Measurements from ENCODE around the gene WFIKKN2. TPM values are rescaled to one million over a fixed set of nuclear protein-coding genes. Genes with fewer than 3 reads are reported as not detected.
A peak's percentile ranks its signal among the peaks of the same experiment; 100 is the strongest.
"Not testable (repeated sequence)": the region's sequence is repeated elsewhere in the genome, so short reads cannot be mapped to it uniquely, and the experiment has no call there.

WFIKKN2 gene
- total RNA-seq, 1 donor from 2014 or later = 1.9 TPM

DNA sequence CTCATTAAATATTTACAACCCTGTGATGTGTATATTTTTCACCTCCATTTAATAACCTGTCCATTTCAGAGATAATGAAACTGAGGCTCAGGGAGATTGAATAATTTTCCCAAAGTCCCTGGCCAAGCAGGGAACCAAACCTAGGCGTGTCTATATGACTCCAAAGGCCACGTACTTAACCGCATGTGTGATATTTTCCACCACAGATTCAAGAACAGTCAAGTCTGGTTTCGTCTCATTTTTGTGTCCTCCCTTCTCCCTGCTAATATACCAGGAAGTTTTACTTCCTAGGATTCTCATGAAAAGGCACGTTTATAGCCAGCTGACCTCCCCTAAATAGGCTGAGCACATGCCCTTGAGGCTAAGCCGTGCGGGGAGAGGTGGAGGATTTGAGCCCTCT, 15.3 kb downstream of the WFIKKN2 start:
- DNase-seq (ENCODE audit: low spot score) = no peak

DNA sequence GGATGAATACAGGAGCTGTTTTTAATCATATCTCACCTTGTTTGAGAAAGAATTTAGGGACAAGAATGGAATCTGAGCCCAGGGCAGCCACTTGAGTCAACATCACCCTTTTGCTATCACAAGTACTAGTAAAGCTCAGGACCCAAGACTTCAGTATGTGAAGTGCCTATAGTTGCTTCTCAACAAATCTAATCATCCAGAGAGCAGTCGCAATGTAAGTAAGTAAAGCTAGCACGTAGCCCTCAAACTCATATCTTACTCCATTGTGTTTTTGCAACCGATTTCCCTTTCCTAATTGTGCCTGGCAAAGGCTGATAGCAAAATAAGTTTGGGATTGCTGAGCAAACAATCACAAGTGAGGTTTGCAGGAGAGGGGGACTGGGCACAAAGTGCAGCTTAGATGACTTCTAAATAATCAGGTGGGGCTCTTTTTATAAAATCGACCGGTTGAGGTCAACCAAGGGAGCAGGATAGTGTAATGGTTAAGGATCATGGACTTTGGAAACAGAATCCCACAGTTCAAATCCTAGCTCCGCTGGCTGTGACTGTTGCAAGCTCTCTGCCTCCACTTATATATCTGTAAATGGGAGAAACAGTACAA, 17.7 kb downstream of the WFIKKN2 start:
- peak; percentile 47 for DNase-seq (ENCODE audit: low spot score)

GRCh38 chr17:50853781-50854180, 18.4 kb downstream of the WFIKKN2 start:
- DNase-seq (ENCODE audit: low spot score) = no peak

DNA sequence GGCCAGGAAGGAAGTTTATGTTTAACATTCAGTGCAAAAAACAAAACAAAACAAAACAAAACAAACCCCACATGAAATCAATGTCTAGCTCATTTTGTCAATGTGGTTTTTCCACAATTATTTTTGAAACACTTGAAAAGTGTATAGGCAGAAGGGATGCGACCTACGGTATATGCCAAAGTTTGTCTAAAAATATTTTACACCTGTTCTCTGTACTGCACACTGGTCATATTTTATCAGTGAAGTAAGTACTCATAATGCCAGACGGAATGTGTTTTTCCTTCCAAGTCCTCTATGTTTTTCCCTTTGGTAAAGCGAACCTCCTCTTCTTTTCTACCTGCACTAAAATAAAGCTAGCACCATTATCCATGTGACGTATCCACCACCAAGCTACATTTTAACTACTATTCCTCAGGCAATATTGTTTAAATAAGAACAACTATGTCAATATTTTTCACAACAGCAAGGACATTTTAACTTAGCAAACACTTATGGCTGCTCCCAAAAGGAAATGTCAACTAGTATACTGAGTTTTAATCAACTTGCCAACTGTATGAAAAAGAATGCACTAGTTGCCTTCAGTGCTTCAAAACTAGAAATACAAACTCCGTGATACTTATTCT, 20.4 kb downstream of the WFIKKN2 start:
- no peak for DNase-seq (ENCODE audit: low spot score)

GRCh38 chr17:50856431-50856830, 21.0 kb downstream of the WFIKKN2 start:
- no peak for DNase-seq (ENCODE audit: low spot score)

DNA sequence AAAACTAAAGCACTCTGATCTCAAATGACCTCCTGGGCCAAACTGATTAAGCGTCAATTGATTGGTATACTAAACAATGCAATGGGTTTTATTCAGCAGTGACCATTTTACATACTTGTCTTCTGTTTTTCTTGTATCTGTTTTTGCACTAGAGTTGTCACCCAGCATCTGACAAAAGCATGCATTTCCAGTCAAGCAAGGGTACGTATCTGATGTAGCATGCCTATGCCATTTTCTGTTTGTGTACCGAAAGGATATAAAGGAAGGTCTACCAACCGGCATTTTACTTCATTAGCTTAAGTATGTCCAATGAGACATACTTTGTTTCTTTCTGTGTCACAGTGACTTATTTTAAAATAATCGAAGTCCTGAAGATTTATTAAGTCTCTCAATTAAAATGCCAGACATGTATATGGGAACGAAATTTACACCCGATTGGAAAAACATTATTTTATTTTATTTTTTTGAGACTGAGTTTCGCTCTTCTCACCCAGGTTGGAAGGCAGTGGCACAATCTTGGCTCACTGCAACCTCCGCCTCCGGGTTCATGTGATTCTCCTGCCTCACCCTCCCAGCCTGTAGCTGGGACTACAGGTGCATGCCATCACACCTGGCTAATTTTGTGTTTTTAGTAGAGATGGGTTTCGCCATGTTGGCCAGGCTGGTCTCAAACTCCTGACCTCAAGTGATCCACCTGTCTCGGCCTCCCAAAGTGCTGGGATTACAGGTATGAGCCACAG, 23.3 kb downstream of the WFIKKN2 start:
- no peak for DNase-seq (ENCODE audit: low spot score)

DNA sequence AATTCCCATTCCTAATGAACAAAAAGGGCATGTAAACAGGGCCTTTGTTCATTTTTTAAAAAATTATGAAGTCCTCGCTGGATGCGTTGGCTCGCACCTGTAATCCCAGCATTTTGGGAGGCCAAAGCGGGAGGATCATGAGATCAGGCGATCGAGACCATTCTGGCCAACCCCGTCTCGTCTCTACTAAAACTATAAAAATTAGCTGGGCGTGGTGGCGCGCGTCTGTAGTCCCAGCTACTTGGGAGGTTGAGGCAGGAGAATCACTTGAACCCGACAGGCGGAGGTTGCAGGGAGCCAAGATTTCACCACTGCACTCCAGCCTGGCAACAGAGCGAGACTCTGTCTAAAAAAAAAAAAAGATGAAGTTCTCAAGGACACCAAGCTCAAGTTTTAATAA, 24.3 kb downstream of the WFIKKN2 start:
- not testable (repeated sequence) for DNase-seq (ENCODE audit: low spot score)

DNA sequence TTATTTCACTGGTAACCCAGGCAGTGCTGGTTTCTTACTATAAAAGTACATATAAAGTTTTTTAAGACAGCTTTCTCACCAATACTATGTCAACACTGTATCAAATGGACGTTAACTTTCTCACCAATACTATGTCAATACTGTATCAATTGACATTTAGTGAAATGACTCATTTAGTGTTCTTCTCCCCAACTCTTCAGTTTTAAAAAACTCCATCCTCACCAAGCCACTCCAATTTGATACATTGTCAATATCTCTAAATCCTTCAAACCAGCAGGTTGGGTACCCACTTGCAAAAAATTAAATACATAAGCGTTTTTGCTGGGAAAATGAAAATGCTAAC, 25.9 kb downstream of the WFIKKN2 start:
- DNase-seq (ENCODE audit: low spot score) = no peak

DNA sequence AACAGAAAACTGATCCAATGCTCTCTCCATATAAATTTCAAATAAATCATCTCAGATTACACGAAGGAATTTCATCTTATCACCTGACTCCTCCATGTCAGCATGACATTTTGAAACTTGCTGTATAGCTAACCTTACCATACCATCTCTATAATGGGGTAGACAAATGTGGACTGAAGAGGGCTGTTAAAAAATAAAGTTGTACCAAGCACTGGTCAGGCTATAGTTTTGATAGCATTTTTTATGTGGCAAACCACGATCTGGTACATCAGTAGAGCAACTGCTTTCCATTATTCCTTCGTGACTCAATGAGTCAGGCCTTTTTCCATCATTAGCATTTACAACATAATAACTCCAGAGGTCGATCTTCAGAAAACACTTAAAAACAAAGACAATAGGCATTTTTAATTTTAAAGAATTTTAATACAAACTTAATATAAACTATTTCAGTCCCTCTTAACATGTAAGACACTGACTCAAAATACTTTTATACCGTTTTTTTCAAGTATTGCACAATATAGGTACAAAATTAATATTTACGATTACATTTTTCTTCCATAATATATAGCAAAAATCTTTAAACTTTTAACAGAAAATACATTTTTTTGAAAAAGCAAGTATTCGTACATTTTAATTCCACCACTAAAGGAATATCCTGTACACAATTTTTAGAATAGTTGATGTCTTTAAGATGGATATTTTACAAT, 26.6 kb downstream of the WFIKKN2 start:
- DNase-seq (ENCODE audit: low spot score) = no peak

GRCh38 chr17:50863221-50863843, 27.9 kb downstream of the WFIKKN2 start:
- DNase-seq (ENCODE audit: low spot score) = no peak

DNA sequence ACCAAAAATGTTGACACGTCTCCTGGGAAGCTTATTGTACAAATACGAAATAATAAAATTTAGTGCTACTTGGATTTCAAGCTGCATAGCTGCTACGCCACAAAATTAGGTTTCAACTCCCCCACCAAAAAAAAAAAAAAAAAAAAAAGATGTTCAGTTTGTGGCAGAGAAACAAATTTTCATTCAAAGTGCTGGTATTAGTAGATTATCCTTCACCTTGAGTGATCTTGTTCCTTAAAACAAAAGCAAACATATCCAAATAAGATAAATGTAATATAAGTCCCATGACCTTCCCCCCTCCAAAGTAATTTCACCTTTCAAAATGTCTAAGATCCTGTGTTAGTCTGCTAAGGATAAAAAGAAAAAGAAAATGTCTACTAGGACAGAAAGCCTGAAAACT, 28.5 kb downstream of the WFIKKN2 start:
- no peak for DNase-seq (ENCODE audit: low spot score)

GRCh38 chr17:50864747-50865059, 29.3 kb downstream of the WFIKKN2 start:
- no peak for DNase-seq (ENCODE audit: low spot score)

DNA sequence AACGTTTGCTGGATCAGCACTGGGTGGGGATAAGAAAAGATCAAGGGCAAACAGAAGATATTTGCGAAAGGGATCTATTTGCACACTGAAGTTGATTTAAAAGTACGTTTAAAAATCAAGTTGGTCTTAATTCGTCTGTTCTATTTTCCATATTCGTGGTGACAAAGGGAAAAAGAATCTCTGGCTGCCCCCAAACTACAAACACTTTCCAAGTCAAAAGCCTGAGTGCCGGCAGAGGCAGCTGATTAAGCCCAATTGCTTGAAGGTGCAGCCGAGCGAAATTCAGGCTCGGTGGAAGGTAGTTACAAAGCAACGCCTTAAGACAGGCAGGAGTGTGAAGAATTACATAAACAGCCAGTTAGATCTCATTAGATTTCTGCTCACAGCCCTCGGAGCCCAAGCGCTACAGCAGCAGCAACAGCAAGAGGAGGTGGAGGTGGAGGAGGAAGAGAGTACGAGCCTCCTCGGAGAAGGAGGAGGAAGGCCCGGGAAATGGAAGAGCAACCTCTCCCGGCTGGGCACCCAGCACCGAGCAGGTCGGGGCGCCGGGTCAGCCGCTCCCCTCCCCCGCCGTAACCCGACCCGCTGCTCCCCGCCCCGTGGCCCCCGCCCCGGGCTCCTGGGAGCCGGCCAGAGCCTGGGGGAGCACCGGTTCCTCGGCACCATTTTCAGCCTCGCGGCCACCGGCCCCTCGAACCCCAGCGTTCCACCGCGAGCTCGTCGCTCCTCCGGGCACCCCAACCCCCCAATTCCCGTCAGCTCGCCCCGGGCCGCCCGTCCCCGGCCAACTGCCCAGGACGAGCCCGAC, 29.9 kb downstream of the WFIKKN2 start:
- DNase-seq (ENCODE audit: low spot score) = peak; percentile 67

DNA sequence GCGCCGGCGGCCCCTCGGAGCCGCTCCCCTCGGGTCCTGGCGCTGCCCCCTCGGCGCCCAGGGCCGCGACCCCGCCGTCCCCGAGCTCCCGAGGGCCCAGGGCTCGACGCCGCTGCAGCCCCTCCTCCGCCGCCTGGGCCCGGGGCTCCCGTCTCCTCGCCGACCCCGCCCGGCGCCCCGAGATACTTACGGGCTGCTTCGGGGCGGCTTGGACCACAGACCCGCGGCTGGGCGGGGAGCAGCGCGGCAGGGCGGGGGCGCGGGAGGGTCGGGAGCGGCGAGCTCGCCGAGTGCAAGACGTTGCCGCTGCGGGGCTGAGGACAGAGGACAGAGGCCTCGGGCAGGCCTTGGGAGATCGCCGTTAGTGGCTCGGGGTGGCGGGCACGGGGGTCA, 30.5 kb downstream of the WFIKKN2 start:
- no peak for DNase-seq (ENCODE audit: low spot score)

- peak; percentile 99 for DNase-seq (ENCODE audit: low spot score)
Measured at GRCh38 chr17:50866261-50866949, 31.0 kb downstream of the WFIKKN2 start, which contains the start of gene TOB1. TSS of gene TOB1 (minus strand) at chr17:50866354. CDS start at chr17:50864017, 2,337 bp downstream.

- DNase-seq (ENCODE audit: low spot score) = no peak
Measured at GRCh38 chr17:50866950-50867362, 31.6 kb downstream of the WFIKKN2 start.

DNA sequence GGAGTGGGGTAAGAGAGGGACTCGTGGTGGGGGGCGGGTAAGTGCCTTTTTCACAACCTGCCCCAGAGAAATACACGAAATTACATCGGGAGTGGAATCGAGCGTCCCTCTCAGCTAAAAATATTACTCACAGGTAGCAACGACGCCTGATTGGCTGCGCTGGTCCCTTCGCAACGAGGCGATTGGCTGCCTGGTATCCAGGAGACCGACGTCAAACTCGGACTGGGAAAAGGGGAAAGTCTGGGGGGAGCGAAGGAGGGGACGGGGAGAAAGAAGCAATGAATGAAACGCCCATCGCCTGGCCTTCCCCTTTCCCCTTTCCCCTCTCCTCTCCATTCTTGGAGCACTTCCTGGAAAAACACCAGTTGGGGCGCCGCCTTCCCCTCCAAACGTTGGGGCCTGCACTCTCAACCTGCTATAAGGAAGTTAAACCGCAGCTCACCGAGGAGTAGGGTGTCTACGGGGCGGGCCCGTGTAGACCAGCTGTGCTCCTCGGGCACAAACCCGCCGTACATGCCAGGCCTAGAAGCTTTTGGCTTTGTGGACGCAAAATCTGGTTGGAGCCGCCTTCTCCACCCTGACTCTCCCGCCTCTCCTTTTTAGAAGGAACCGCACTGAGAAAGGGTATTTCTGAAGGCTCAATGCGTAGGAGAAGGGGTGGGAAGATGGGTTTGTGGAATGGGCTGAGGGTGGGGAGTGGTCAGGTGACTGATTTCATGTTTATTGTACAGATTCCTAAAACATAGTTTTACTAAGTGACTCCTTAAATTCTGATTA, 32.2 kb downstream of the WFIKKN2 start:
- DNase-seq (ENCODE audit: low spot score) = peak; percentile 99

- DNase-seq (ENCODE audit: low spot score) = no peak
Measured at GRCh38 chr17:50868140-50868438, 32.7 kb downstream of the WFIKKN2 start.

DNA sequence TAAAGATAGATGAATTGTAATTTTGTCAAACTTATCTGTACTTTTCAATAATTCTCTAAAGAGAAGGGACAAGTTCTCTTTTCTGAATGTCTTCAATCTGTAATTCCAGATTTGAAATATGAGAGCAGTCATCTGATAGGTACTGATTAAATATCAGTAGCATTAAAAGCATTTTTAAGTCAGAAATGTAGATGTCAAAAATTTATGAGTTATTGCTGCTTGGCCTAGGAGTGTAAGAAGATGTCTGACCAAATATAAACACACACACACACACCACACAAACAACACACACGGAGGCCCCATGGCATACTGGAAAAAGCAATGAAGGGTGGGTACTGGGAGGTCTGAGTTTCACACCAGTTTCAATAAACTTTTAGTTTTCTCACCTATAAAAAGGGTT, 33.2 kb downstream of the WFIKKN2 start:
- no peak for DNase-seq (ENCODE audit: low spot score)

DNA sequence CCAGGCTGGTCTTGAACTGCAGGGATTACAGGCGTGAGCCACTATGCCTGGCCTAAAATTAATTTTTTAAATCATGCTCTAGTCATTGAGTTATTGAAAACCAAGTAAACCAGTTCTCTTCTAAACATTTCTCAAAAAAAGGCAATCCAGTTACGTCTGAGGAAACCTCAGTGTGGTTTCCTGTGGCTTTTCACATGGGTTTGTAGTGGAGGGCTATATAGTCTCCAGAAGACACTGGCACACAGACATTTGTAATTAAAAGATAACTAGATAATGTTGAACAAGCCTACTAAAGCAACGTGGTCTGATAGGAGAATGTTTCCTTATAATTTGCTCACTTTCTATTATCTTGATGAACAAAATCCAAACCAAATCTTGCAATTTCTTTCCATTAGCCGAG, 36.0 kb downstream of the WFIKKN2 start:
- no peak for DNase-seq (ENCODE audit: low spot score)

Measured in umbilical cord (tissue), 2 donors.